Gastroesophageal sphincter (tissue), 4 donors: ENCODE data around the gene GPR153. TPM values are rescaled to one million over a fixed set of nuclear protein-coding genes. Genes with fewer than 3 reads are reported as not detected.

Experiments used
- ATAC-seq: fragments of 150-250 bp; one replicate; pipeline ENCODE4 v1.9.1; 2016; ENCODE audit warnings: mild to moderate bottlenecking, moderate library complexity
- H3K27ac ChIP-seq, 4 donors: fragments of 200-600 bp; sonication (generic) in 3 of 4; 1 replicate in 3 of 4; 2 replicates in 1 of 4; pipeline ENCODE4 v1.5.1; 2016 to 2019
- H3K27me3 ChIP-seq: fragments of 200-600 bp; sonication (generic); one replicate; pipeline ENCODE4 v1.5.1; 2019
- H3K36me3 ChIP-seq, 2 donors: fragments of 200-600 bp; sonication (generic); one replicate each; pipeline ENCODE4 v1.5.1; 2019; ENCODE audit warnings: control low read depth in 1 of 2
- H3K4me1 ChIP-seq, 3 donors: fragments of 200-600 bp; sonication (generic); 1 replicate in 2 of 3; 2 replicates in 1 of 3; pipeline ENCODE4 v1.5.1; 2016 to 2019; ENCODE audit warnings: control low read depth in 2 of 3
- H3K4me3 ChIP-seq, 2 donors: fragments of 200-600 bp; sonication (generic); one replicate each; pipeline ENCODE4 v1.5.1; 2019; ENCODE audit warnings: mild to moderate bottlenecking in 1 of 2, moderate library complexity in 1 of 2
- H3K9me3 ChIP-seq, 3 donors: fragments of 200-600 bp; sonication (generic); one replicate each; pipeline ENCODE4 v1.5.1; 2017 to 2019; ENCODE audit warnings: control low read depth in 2 of 3
- CTCF ChIP-seq, 4 experiments: fragments of 200-600 bp in 2 of 4; fragments of 450-650 bp in 2 of 4; sonication (generic) in 1 of 4; IDR thresholded peaks; one replicate each; pipeline ENCODE4 v1.5.1; 2017 to 2019; ENCODE audit warnings: antibody characterized with exemption in 4 of 4, mild to moderate bottlenecking in 2 of 4, moderate library complexity in 2 of 4
- EP300 ChIP-seq: sonication (generic); formaldehyde crosslinking; IDR thresholded peaks from one replicate; pipeline ENCODE4 v1.6.1; 2017; ENCODE audit warnings: antibody characterized with exemption, mild to moderate bottlenecking
- POLR2A ChIP-seq, 2 donors: fragments of 450-650 bp; IDR thresholded peaks; one replicate each; pipeline ENCODE4 v1.6.1; 2017; ENCODE audit warnings: antibody characterized with exemption in 2 of 2, mild to moderate bottlenecking in 2 of 2, moderate library complexity in 1 of 2
- POLR2AphosphoS5 ChIP-seq: sonication (generic); formaldehyde crosslinking; IDR thresholded peaks from one replicate; pipeline ENCODE4 v1.6.1; 2017; ENCODE audit warnings: antibody characterized with exemption
- WGBS, 2 donors: methylation state at CpG; one replicate each; pipeline ENCODE4 v1.1.5; 2018; ENCODE audit warnings: low coverage in 1 of 2; 5-methylcytosine and 5-hydroxymethylcytosine counted together
- total RNA-seq, 4 donors: library from RNA; depleted of rRNA; stranded (reverse); fragments of >200 nt; gene quantifications; one replicate each; pipeline ENCODE4 v1.1.0, GENCODE V29; 2016

Gene GPR153
- total RNA-seq, 4 donors from 2014 or later: 2.6 to 8.9 (median 6.2) TPM

- 80 to 100% methylated on average over 1 to 2 of the region's 17 CpGs for WGBS, 2 donors
- peak overlapping the region in 1 of 4 donors; percentile 58 for H3K27ac ChIP-seq
- peaks cover 0 to 31% of the 10 kb centered on the region in 2 donors for H3K36me3 ChIP-seq
- H3K27me3 ChIP-seq: peaks cover 17% of the 10 kb centered on the region
- no peak for ATAC-seq
- H3K9me3 ChIP-seq: no peaks in the 10 kb centered on the region
- H3K4me3 ChIP-seq: peak overlapping the region in 1 of 2 donors; percentile 53
- peaks cover 0 to 48% (median 21%) of the 10 kb centered on the region in 3 donors for H3K4me1 ChIP-seq
- TF ChIP-seq EP300 (no peak), POLR2AphosphoS5 (no peak), CTCF (IDR thresholded peaks at IDR 0.05) (no peak), POLR2A (IDR thresholded peaks at IDR 0.05) (no peak)
Observed at GRCh38 chr1:6209661-6210580, 51.0 kb downstream of the GPR153 start.

- Histone ChIP-seq H3K4me3 (peak overlapping the region; percentile 15 to 53), H3K36me3 (peaks cover 0 to 31% of the 10 kb centered on the region in 2 donors), H3K9me3 (no peaks in the 10 kb centered on the region), H3K27ac (peak overlapping the region in 2 of 4 donors; percentile 26 to 58), H3K4me1 (peaks cover 0 to 52% (median 23%) of the 10 kb centered on the region in 3 donors), H3K27me3 (peaks cover 17% of the 10 kb centered on the region)
- WGBS, 2 donors: 27 to 40% methylated on average over 4 to 31 of the region's 99 CpGs
- TF ChIP-seq EP300 (no peak), POLR2AphosphoS5 (no peak), CTCF (IDR thresholded peaks at IDR 0.05) (peak in 3 of 4 experiments; percentile 76 to 82 (median 78)), POLR2A (IDR thresholded peaks at IDR 0.05) (no peak)
- ATAC-seq: peak; percentile 53
Observed at GRCh38 chr1:6208723-6209660, 51.9 kb downstream of the GPR153 start.

- H3K27ac ChIP-seq: no peak overlapping the region
- WGBS, 2 donors: 90 to 93% methylated on average over 7 of the region's 10 CpGs
- H3K4me1 ChIP-seq: peaks cover 0 to 52% (median 23%) of the 10 kb centered on the region in 3 donors
- H3K4me3 ChIP-seq: no peak overlapping the region
- H3K36me3 ChIP-seq: peaks cover 0 to 24% of the 10 kb centered on the region in 2 donors
- no peaks in the 10 kb centered on the region for H3K9me3 ChIP-seq
- peaks cover 17% of the 10 kb centered on the region for H3K27me3 ChIP-seq
- TF ChIP-seq CTCF (IDR thresholded peaks at IDR 0.05): no peak
- TF ChIP-seq POLR2A (IDR thresholded peaks at IDR 0.05): no peak
- no peak for TF ChIP-seq EP300
- TF ChIP-seq POLR2AphosphoS5: no peak
- ATAC-seq: no peak
Observed at GRCh38 chr1:6207921-6208320, 53.0 kb downstream of the GPR153 start.

- Histone ChIP-seq H3K9me3 (no peaks in the 10 kb centered on the region), H3K36me3 (peaks cover 0 to 19% of the 10 kb centered on the region in 2 donors), H3K4me1 (peaks cover 0 to 52% (median 23%) of the 10 kb centered on the region in 3 donors), H3K27me3 (peaks cover 17% of the 10 kb centered on the region), H3K4me3 (no peak overlapping the region), H3K27ac (peak overlapping the region in 1 of 4 donors; percentile 82)
- no peak for TF ChIP-seq CTCF (IDR thresholded peaks at IDR 0.05)
- TF ChIP-seq POLR2AphosphoS5: no peak
- TF ChIP-seq POLR2A (IDR thresholded peaks at IDR 0.05): no peak
- TF ChIP-seq EP300: no peak
- WGBS, 2 donors: 0% methylated on average over 1 of the region's 19 CpGs; no CpG with 5 or more reads in 1 of the 2 donors
- no peak for ATAC-seq
Observed at GRCh38 chr1:6207075-6207885, 53.6 kb downstream of the GPR153 start.
